HG03103 (cell line): ENCODE results near the gene CCND3.

Experiments used
- ATAC-seq: cut with Tn5 transposase; IDR thresholded peaks from one replicate; pipeline ENCODE4 v1.9.1; 2021; ENCODE audit warnings: low read depth; ENCODE audit not compliant: unreplicated experiment

CCND3 gene

DNA sequence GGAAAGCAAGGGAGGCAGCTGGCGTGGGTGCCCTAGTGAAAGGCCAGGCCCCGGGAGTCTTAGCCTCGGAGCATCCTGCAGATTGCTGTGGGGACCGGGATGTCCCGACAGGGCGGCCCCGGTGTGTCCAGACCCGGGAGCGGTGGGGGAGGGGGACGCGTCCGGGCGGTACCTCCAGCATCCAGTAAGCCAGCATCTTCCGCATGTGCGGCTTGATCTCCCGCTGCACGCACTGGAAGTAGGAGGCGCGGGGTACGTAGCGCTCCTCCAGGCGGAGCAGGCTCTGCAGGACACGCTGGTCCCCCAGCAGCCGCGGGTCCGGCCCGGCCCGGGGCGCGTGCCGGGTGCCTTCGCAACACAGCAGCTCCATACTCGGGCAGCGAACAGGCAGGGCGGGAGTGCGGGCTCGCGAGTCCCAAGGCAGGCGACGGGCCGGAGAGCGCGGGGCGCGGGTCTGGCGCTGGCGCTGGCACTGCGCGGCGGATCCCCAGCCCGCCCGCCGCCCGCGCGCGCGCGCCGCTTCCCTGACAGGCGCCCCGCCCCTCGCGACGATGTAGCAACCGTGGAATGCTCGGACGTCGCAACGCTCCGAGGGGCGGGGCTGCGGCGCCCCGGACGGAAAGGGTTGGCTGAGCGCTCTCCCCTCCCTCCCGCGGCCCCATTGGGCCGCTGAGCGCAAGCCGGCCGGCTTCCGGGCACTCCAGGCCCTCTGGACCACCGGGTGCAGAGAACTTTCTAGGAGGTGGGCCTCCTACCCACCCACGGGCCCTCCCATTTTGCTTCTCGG, at the start of gene CCND3:
TSS of gene CCND3 (minus strand) at position 529 of the 787 bp plus-strand sequence. CDS start at position 370, 159 bp downstream.
- peak; percentile 82 for ATAC-seq

DNA sequence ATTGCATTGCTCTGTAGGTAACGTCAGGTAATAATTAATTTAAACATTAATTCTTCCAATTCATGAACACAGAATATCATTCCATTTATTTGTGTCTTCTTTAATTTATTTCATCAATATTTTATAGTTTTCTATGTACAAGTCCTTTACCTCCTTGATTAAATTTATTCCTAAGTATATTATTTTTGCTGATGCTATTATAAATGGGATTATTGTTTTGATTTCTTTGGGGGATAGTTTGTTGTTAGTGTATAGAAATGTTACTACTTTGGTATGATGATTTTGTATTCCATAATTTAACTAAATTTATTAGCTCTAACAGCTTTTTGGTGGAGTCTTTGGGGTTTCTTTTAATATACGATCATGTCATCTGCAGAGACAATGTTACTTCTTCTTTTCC, 44.7 kb upstream of the CCND3 start:
- no peak for ATAC-seq

DNA sequence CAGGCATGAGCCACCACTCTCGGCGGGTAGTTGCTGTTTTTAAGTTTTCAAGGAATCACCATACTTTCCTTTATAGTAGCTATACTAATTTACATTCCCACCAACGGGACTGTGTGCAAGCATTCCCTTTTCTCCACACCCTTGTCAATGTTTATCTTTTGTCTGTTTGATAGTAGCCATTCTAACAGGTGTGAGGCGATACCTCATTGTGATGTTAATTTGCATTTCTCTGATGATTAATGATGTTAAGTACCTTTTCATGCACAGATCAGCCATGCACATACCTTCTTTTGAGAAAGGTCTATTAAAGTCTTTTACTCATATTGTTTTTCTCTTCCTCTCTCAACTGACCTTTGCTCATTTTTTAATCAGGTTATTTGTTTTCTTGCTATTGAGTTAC, 43.0 kb upstream of the CCND3 start:
- ATAC-seq: no peak

GRCh38 chr6:41976794-41977484, 35.3 kb upstream of the CCND3 start:
- ATAC-seq: no peak

- no peak for ATAC-seq
These were observed 33.7 kb upstream of the CCND3 start for GRCh38 chr6:41975276-41975675.

DNA sequence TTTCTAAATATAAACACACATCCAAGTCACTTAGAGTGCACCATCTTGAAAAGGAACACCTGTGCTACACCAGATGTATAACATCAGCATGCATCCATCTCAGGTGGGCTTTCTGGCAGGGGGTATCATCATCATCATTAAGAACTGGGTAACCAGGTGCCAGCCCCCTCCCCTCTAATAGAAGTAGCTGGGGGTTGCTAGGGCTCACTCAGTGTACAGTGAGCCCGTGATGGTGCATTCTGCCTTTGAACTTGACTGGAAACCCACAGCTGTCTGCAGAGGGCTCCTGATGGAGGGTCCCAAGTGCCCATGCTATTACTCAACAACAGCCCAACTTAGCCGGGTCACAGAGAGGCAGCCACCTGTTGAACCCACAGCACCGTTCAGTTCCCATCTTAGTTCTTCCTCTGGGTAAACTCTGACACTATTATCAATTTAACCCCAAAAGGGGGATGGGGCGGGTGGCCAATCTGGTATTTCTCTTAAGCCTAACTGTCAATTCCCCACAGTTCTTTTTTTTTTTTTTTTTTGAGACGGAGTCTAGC, 32.7 kb upstream of the CCND3 start:
- ATAC-seq: no peak

GRCh38 chr6:41972826-41973225, 31.2 kb upstream of the CCND3 start:
- ATAC-seq: no peak

DNA sequence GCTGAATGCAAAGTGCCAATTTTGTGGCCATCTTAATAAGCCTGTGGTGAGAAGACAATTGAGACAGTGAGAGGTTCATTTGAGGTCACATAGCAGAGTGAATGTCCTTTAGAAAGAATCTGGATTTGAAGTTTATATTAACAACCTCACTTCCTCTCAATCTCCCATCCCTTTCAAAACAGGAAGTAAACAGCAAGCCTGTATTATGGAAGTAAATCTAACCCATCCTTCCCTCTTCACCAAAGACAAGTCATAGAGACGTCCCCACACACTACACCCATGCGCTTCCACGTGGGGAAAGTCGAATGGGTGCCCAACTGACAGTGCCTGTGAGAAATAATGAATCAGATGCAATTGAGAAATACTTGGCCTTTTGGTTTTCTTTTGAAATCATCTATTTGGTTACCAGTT, 28.8 kb upstream of the CCND3 start:
- ATAC-seq: no peak

DNA sequence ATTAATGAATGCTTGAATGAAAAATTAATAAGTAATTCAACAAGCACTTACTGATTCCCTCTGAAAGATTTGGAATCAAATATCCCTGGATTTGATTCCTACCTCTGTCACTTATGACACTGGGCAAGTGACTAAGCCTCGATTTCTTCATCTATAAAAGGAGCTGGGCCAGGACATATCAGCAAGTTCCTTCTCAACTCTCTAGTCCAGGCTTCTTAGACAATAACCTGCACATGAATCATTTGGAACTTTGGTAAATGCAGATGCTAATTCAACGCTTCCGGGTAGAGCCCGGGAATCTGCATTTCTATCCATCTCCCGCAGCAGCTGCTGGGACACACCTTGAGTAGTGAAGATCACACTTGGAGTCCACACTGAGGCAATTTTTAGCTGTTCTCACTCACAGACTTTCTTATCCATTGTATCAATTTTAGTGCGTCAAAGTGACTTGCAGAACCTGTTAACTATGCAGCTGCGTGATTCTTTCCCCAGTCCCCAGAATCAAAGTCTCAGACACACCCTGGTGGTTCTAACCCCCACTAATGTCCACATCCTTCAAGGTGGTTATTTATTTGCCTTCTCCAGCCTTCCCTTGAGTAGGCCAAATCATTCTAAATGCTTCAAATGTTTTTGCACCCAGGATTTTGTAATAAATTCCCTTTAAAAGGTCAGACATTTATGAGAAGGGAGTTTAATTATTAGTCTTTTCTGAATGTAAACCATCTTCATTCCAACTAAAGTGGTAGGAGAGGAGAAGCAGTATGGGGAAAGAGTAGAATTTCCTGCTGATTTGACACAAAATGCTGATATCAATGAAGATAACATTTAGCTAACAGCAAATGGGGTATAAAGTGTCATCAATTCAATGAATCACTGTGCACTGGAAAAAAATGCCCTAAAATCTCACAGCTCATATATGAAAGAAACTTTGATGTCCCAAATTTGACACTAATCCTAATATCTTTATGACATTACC, 26.0 kb upstream of the CCND3 start:
- ATAC-seq: no peak

DNA sequence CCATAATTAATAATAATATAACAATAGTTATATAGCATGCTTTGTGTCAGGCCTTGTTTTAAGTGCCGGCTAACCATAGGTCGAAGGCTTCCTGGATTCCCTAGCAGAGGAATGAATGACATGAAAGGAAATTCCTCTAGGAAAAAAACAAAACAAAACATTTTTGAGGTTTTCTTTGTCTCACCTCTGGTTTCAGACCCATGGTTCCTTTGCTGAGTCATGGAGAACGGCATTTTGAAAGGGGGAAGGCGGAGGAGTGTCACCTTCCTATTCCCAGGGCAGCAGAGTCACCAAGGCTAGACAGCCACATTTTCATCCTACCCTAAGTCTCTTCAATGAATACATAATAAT, 25.3 kb upstream of the CCND3 start:
- no peak for ATAC-seq

DNA sequence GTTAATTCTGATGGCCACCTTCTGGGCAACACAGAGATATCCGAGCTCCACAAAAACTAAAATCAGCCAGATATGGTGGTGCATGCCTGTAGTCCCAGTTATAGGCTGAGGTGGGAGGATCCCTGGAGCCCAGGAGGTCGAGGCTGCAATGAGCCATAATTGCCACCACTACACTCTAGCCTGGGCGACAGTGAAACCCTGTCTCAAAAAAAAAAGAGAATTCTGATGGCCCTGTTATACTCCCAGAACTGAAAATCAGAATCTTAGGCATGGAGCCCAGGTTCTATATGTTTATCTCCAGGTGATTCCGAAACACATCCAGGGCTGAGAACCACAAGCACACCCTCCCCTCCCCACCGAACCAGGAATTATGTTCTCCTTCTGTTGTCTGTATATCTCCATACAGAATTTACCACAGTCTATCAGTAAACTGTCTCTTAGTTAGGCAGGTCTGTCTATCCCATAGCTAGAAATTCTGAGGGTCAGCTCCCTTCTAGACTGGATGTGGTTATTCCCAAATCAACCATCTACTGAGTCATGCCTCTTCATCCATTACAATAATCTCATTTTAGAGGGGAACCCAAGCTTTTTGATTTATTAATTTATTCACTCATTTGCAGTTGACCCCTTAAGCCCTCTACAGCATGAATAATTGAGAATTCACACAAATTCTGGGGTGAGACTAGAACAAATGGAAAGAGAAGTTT, 24.8 kb upstream of the CCND3 start:
- no peak for ATAC-seq

DNA sequence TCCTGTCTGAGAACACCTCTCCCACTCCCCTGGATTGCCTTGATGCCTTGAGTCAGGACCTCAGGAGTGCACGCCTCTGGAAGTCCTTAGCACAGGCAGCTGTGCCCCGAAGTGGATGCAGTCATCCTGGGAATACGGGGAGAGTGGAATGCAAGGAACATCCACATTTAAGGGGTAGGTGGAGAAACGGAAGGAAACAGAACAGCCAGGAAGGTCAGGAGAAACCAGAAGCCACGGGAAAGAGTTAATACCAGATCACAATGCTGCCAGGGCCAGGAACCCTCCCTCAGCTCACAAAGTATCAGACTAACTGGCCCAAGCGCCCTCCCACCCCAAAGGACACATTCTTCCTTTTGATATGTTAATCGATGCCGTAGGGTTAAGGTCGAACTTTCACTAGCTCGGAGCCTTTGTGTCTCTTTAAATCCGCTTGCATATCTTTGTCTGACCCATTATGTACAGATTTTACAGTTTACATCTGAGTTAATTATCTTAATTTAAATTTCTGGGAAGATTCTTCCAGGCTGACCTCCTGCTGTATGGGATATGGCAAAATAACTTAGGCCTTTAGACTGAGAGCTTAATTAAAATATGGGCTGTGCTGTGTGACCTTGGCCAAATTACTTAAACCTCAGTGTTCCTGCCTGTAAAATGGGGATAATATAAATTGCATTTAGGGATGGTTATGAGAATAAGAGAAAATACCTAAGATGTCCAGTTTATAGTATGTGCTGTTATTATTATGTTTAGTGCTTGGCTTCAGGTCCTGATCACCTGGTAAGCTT, 24.0 kb upstream of the CCND3 start:
- ATAC-seq: no peak

- no peak for ATAC-seq
These were observed 22.7 kb upstream of the CCND3 start for GRCh38 chr6:41964201-41964887.

GRCh38 chr6:41963371-41963770, 21.8 kb upstream of the CCND3 start:
- no peak for ATAC-seq

DNA sequence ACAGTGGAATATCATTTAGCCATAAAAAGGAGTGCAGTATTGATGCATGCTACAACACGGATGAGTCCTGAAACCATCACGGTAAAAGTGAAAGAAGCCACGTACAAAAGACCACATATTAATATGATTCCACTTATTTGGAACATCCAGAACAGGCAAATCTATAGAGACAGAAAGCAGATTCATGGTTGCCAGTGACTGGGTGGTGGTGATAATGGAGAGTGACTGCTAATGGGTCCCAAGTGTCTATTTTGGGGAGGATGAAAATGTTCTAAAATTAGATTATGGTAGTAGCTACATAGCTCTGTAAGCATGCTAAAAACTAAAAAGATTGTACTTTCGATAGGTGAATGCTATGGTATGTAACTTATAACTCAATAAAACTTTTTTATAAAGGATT, 18.4 kb upstream of the CCND3 start:
- no peak for ATAC-seq

- no peak for ATAC-seq
These were observed 16.6 kb upstream of the CCND3 start for GRCh38 chr6:41958022-41958856.

- no peak for ATAC-seq
These were observed 15.5 kb upstream of the CCND3 start for GRCh38 chr6:41957117-41957516.

DNA sequence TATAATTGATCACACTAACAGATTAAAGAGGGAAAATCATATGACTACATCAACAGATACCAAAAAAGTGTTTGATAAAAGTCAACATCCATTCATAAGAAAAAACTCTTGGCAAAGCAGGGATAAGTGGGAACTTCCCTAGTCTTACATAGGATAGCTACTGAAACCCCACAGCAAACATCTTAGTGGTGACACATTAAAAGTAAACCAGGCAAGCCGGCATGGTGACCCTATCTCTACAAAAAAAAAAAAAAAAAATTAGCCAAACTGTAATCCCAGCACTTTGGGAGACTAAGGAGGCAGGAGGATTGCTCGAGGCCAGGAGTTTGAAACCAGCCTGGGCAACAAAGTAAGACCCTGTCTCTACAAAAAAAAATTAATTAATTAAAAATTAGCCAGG, 13.8 kb upstream of the CCND3 start:
- ATAC-seq: no peak
